IMR-90 (cell line): ENCODE measurements around the gene SLC43A2. TPM values are rescaled to one million over a fixed set of nuclear protein-coding genes. Genes with fewer than 3 reads are reported as not detected.

ENCODE experiments used
- ATAC-seq: fragments of 200-7000 bp; cut with Tn5 transposase; 2 replicates; pipeline ENCODE4 v1.9.1; 2020; ENCODE audit warnings: low read depth, mild to moderate bottlenecking, moderate library complexity
- BruUV-seq: library from RNA; stranded (reverse); fragments of 400-500 nt; replicated peaks from 2 replicates; lab custom pipeline; 2021; lab: Mats Ljungman, UMichigan
- CTCF ChIA-PET: fragments of 300-600 bp; formaldehyde crosslinking; extraction: SDS; loops from one replicate; lab custom pipeline; 2021; ENCODE audit warnings: antibody characterized with exemption; lab: Yijun Ruan, JAX
- POLR2A ChIA-PET: fragments of 300-600 bp; sonication (Branson Sonifier 250); formaldehyde crosslinking; loops from one replicate; lab custom pipeline; 2022; ENCODE audit warnings: antibody characterized with exemption; ENCODE audit not compliant: unreplicated experiment; lab: Charles Lee
- DNase-seq: peaks from one replicate; pipeline ENCODE4 v3.0.0; 2013
- H2AFZ ChIP-seq: replicated peaks from 2 replicates; pipeline ENCODE3; 2013; ENCODE audit warnings: low read length, mild to moderate bottlenecking; ENCODE audit not compliant: poor library complexity
- H2AK5ac ChIP-seq: 2 replicates; pipeline ENCODE4 v1.6.1; 2013; ENCODE audit warnings: low read depth, low read length, inconsistent platforms
- H2AK9ac ChIP-seq: replicated peaks from 2 replicates; pipeline ENCODE3; 2013; ENCODE audit warnings: mild to moderate bottlenecking, low read depth, low read length, moderate library complexity; ENCODE audit not compliant: poor library complexity
- H2BK120ac ChIP-seq: 2 replicates; pipeline ENCODE4 v1.6.1; 2013; ENCODE audit warnings: low read depth, low read length, inconsistent platforms
- H2BK15ac ChIP-seq: 3 replicates; pipeline ENCODE4 v1.6.1; 2013; ENCODE audit warnings: low read depth, low read length, inconsistent platforms
- H2BK20ac ChIP-seq: 2 replicates; pipeline ENCODE4 v1.6.1; 2013; ENCODE audit warnings: low read depth, mild to moderate bottlenecking, inconsistent platforms, low read length, moderate library complexity
- H2BK5ac ChIP-seq: 2 replicates; pipeline ENCODE4 v1.6.1; 2013; ENCODE audit warnings: mild to moderate bottlenecking, low read depth, low read length, inconsistent platforms; ENCODE audit not compliant: poor library complexity, severe bottlenecking
- H3K14ac ChIP-seq: replicated peaks from 2 replicates; pipeline ENCODE4 v1.6.1; 2013; ENCODE audit warnings: low read depth, low read length, inconsistent platforms
- H3K18ac ChIP-seq: 2 replicates; pipeline ENCODE4 v1.6.1; 2013; ENCODE audit warnings: low read depth, low read length, control low read depth
- H3K23ac ChIP-seq: 2 replicates; pipeline ENCODE4 v1.6.1; 2013; ENCODE audit warnings: low read depth, low read length, inconsistent platforms
- H3K27ac ChIP-seq: 2 replicates; pipeline ENCODE4 v1.5.1; 2013; ENCODE audit warnings: mild to moderate bottlenecking, control low read depth, low read length; ENCODE audit not compliant: insufficient read depth
- H3K27me3 ChIP-seq: 2 replicates; pipeline ENCODE4 v1.6.1; 2013; ENCODE audit warnings: low read length; ENCODE audit not compliant: control insufficient read depth, insufficient read depth
- H3K36me3 ChIP-seq: 2 replicates; pipeline ENCODE4 v1.6.1; 2013; ENCODE audit warnings: low read length, mixed read lengths; ENCODE audit not compliant: control insufficient read depth, insufficient read depth
- H3K4ac ChIP-seq: 2 replicates; pipeline ENCODE4 v1.6.1; 2013; ENCODE audit warnings: low read depth, low read length, inconsistent platforms
- H3K4me1 ChIP-seq: 2 replicates; pipeline ENCODE4 v1.6.1; 2013; ENCODE audit warnings: low read length, mixed read lengths; ENCODE audit not compliant: control insufficient read depth, insufficient read depth
- H3K4me2 ChIP-seq: 2 replicates; pipeline ENCODE4 v1.6.1; 2013; ENCODE audit warnings: low read depth, mild to moderate bottlenecking, control low read depth, low read length, moderate library complexity
- H3K4me3 ChIP-seq: 2 replicates; pipeline ENCODE4 v1.5.1; 2013; ENCODE audit warnings: low read depth, mild to moderate bottlenecking, control low read depth, low read length, moderate library complexity; ENCODE audit not compliant: insufficient read depth
- H3K56ac ChIP-seq: 2 replicates; pipeline ENCODE4 v1.6.1; 2013; ENCODE audit warnings: low read length, inconsistent platforms; ENCODE audit not compliant: insufficient read depth; ENCODE audit errors: extremely low read depth
- H3K79me1 ChIP-seq, 2 experiments: 2 replicates each; pipeline ENCODE4 v1.6.1; 2013; ENCODE audit warnings: low read length in 2 of 2, inconsistent platforms in 1 of 2, low read depth in 1 of 2
- H3K9ac ChIP-seq: 2 replicates; pipeline ENCODE4 v1.6.1; 2013; ENCODE audit warnings: low read depth, low read length, control low read depth
- H3K9me1 ChIP-seq: 2 replicates; pipeline ENCODE4 v1.6.1; 2013; ENCODE audit warnings: low read length, inconsistent platforms; ENCODE audit not compliant: insufficient read depth
- H3K9me3 ChIP-seq: 2 replicates; pipeline ENCODE4 v1.6.1; 2013; ENCODE audit warnings: low read length; ENCODE audit not compliant: control insufficient read depth, insufficient read depth
- H4K20me1 ChIP-seq: 2 replicates; pipeline ENCODE4 v1.6.1; 2013; ENCODE audit warnings: low read length, inconsistent platforms; ENCODE audit not compliant: insufficient read depth
- H4K5ac ChIP-seq: 2 replicates; pipeline ENCODE4 v1.6.1; 2013; ENCODE audit warnings: mild to moderate bottlenecking, low read depth, low read length, control low read depth
- H4K8ac ChIP-seq, 2 experiments: 2 replicates each; pipeline ENCODE4 v1.6.1; 2013; ENCODE audit warnings: low read depth in 2 of 2, low read length in 2 of 2, control low read depth in 1 of 2, inconsistent platforms in 1 of 2
- H4K91ac ChIP-seq: 2 replicates; pipeline ENCODE4 v1.6.1; 2013; ENCODE audit warnings: low read depth, low read length, inconsistent platforms; ENCODE audit not compliant: insufficient read depth
- BHLHE40 ChIP-seq: fragments of 150-350 bp; IDR thresholded peaks from 2 replicates; pipeline ENCODE4 v1.6.1; 2016; ENCODE audit warnings: mild to moderate bottlenecking, low read depth, low read length
- FOS ChIP-seq: fragments of 150-350 bp; IDR thresholded peaks from 2 replicates; pipeline ENCODE4 v1.6.1; 2016; ENCODE audit warnings: low read depth, low read length
- WGBS, 2 experiments: methylation state at CpG; one replicate each; pipeline versions ENCODE4 v1.1.5 to v1.1.7; 2013; ENCODE audit warnings: missing lambda C conversion rate in 2 of 2; ENCODE audit not compliant: insufficient read length in 1 of 2; ENCODE audit errors: extremely low coverage in 2 of 2; 5-methylcytosine and 5-hydroxymethylcytosine counted together
- dilution Hi-C: fragments of 300-500 bp; cut with HindIII; formaldehyde crosslinking; loops from one replicate; pipeline ENCODE4 v1.14.3; 2018; ENCODE audit warnings: low sequenced_read_pairs; ENCODE audit not compliant: unreplicated experiment
- in situ Hi-C: fragments of 300-500 bp; cut with MboI; formaldehyde crosslinking; loops from 3 replicates; pipeline ENCODE4 v1.14.3; 2019; ENCODE audit warnings: low sequenced_read_pairs, inconsistent platforms, mixed read lengths
- intact Hi-C: fragments of 100-400 bp; cut with micrococcal nuclease; formaldehyde crosslinking; loops from 2 replicates; pipeline ENCODE4 v1.10.0; 2022
- polyA plus RNA-seq, 3 experiments: library from polyadenylated mRNA; depleted of rRNA; stranded (reverse); fragments of >200 nt; gene quantifications; 2 replicates each; pipeline ENCODE4 v1.2.3, GENCODE V29; 2012; ENCODE audit warnings: low replicate concordance in 1 of 3
- total RNA-seq: library from RNA; depleted of rRNA; stranded (reverse); fragments of >200 nt; gene quantifications from 2 replicates; pipeline ENCODE4 v1.2.3, GENCODE V29; 2012

SLC43A2 gene
- total and polyA plus RNA-seq, 2 of the 4 experiments (the other 2 are of a cell fraction), result 3.8 to 9.0 TPM

DNA sequence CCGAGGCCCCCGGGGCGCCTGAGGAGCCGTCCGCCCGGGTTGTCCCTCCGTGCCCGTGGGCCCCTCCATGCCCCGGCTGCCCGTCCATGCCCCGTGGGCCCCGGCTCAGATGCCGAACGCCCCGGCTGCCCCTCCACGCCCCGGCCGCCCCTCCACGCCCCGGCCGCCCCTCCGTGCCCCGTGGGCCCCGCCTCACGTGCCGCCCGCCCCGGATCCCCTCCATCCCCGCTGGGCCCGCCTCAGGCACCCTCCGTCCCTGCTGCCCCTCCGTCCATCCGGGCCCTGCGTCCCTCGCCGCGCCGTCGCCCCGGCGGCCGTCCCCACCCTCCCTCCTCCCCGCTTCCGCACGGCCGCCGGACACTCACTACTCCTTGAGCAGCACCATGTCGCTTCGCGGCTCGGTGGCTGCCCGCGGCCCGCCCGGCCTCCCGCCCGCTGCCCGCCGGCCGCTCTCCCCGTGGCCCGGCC lies 66.4 kb downstream of the SLC43A2 start:
- POLR2A ChIA-PET, result interaction anchor here (1.0 kb wide), 1 partner anchor 154 kb away, joined by 3 read pairs; no protein-coding TSS in a partner anchor
- Histone ChIP-seq H3K9me1 (peaks cover 25% of the 10 kb centered on the region), H3K79me1 (peaks cover 5 to 46% of the 10 kb centered on the region in 2 experiments), H3K56ac (no peak overlapping the region), H2AK9ac (peak overlapping the region; percentile 94), H3K18ac (no peak overlapping the region), H3K23ac (no peak overlapping the region), H3K36me3 (peaks cover 5% of the 10 kb centered on the region; the same call in 1 of the 2 replicates), H3K4me1 (peaks cover 9% of the 10 kb centered on the region; the same call in 1 of the 2 replicates), H3K4ac (no peak overlapping the region), H2BK5ac (peak overlapping the region; percentile 63), H2AK5ac (peak overlapping the region; percentile 25; the same call in 1 of the 2 replicates), H2AFZ (peak overlapping the region; percentile 96), H3K4me3 (peak overlapping the region; percentile 99), H3K27ac (peak overlapping the region; percentile 90), H4K91ac (no peak overlapping the region; the same call in 1 of the 2 replicates), H3K9ac (peak overlapping the region; percentile 90), H4K5ac (0 out of 2 replicates have a peak overlapping the region, but pooled peaks have one; percentile 17), H2BK120ac (no peak overlapping the region), H3K27me3 (no peaks in the 10 kb centered on the region), H4K20me1 (peaks cover 47% of the 10 kb centered on the region), H3K14ac (no peak overlapping the region), H3K9me3 (no peaks in the 10 kb centered on the region), H2BK20ac (no peak overlapping the region), H4K8ac (no peak overlapping the region), H2BK15ac (no peak overlapping the region), H3K4me2 (peak overlapping the region; percentile 67)
- in situ Hi-C loops (no loop called here), intact Hi-C loops (loop anchor here (5.0 kb wide), 1 partner anchor 285 kb away; the partner anchor contains the start of gene TRARG1), dilution Hi-C loops (no loop called here)
- CTCF ChIA-PET, result no interaction called here
- peak; percentile 52; the same call in 1 of the 2 replicates for TF ChIP-seq BHLHE40
- no peak for TF ChIP-seq FOS
- DNase-seq, result no peak
- 0% methylated on average over 20 of the region's 62 CpGs; no CpG with 5 or more reads in 1 of the 2 experiments for WGBS, 2 experiments
- peak; percentile 71 for ATAC-seq
- no TSS peak for BruUV-seq
